Breast epithelium (tissue), 4 donors: ENCODE results near the gene NEU2. TPM values are rescaled to one million over a fixed set of nuclear protein-coding genes. Genes with fewer than 3 reads are reported as not detected.

ENCODE experiments used
- DNase-seq, 2 donors: peaks; one replicate each; pipeline ENCODE4 v3.0.0-alpha.2; 2019; ENCODE audit warnings: low spot score in 2 of 2
- H3K27ac ChIP-seq, 2 donors: fragments of 200-600 bp; sonication (generic) in 1 of 2; one replicate each; pipeline ENCODE4 v1.5.1; 2016 to 2019; ENCODE audit warnings: mild to moderate bottlenecking in 1 of 2
- H3K27me3 ChIP-seq, 2 donors: fragments of 200-600 bp; sonication (generic) in 1 of 2; one replicate each; pipeline versions ENCODE4 v1.5.1 to v1.6.0; 2017 to 2019; ENCODE audit warnings: control low read depth in 1 of 2, mild to moderate bottlenecking in 1 of 2
- H3K36me3 ChIP-seq: fragments of 200-600 bp; one replicate; pipeline ENCODE4 v1.5.1; 2019
- H3K4me1 ChIP-seq, 2 donors: fragments of 200-600 bp; sonication (generic); one replicate each; pipeline ENCODE4 v1.5.1; 2016 to 2019; ENCODE audit warnings: control low read depth in 1 of 2
- H3K4me3 ChIP-seq, 3 donors: fragments of 200-600 bp; sonication (generic); 1 replicate in 2 of 3; 2 replicates in 1 of 3; pipeline ENCODE4 v1.5.1; 2016 to 2019; ENCODE audit warnings: mild to moderate bottlenecking in 3 of 3, moderate library complexity in 2 of 3
- H3K9me3 ChIP-seq, 2 donors: fragments of 200-600 bp; sonication (generic) in 1 of 2; one replicate each; pipeline ENCODE4 v1.5.1; 2016 to 2019; ENCODE audit warnings: control low read depth in 1 of 2
- POLR2A ChIP-seq: fragments of 450-650 bp; IDR thresholded peaks from one replicate; pipeline ENCODE4 v1.6.1; 2016; ENCODE audit warnings: antibody characterized with exemption, mild to moderate bottlenecking, moderate library complexity
- POLR2AphosphoS5 ChIP-seq, 3 donors: sonication (generic); formaldehyde crosslinking; IDR thresholded peaks; one replicate each; pipeline ENCODE4 v1.6.1; 2017; ENCODE audit warnings: antibody characterized with exemption in 3 of 3
- intact Hi-C: fragments of 100-400 bp; cut with DNase I; formaldehyde crosslinking; loops from one replicate; pipeline ENCODE4 v1.15.1; 2023; ENCODE audit warnings: low total_unique reads
- total RNA-seq, 3 donors: library from RNA; depleted of rRNA; stranded (reverse); fragments of >200 nt; gene quantifications; one replicate each; pipeline ENCODE4 v1.1.0, GENCODE V29; 2016
- TF ChIP-seq, protein P1 (sequence below), 3 donors: fragments of 450-650 bp; IDR thresholded peaks; one replicate each; pipeline ENCODE4 v1.5.1; 2016 to 2017; ENCODE audit warnings: antibody characterized with exemption in 3 of 3, mild to moderate bottlenecking in 3 of 3, moderate library complexity in 3 of 3

Gene NEU2
- total RNA-seq, 3 donors from 2014 or later, result not detected

- intact Hi-C loops, result no loop called here
Observed at GRCh38 chr2:233061591-233062450, 29.3 kb downstream of the NEU2 start.

DNA sequence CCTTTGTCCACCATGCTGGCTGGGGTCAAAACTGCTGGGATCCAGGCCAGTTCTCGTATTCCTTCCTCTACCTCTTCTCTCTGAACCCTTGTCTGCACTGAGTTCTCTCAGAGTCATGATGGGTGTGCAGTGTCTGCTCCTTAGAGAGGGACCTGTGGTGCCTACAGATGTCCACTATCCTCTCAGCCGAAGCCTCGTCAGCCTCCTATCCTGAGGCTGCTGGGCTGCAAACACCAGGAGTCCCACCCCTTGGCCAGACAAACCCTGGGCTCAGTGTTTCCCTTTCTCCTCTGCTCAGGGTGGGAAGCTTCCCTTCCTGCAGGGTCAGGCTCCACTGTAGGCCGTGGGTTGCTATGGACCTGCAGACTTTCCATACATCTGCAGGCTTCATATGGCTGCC lies 30.0 kb downstream of the NEU2 start:
- Histone ChIP-seq H3K4me3 (peak overlapping the region; percentile 41 to 61 (median 46)), H3K27me3 (no peaks in the 10 kb centered on the region), H3K9me3 (no peaks in the 10 kb centered on the region), H3K4me1 (no peaks in the 10 kb centered on the region), H3K27ac (peak overlapping the region in 1 of 2 donors; percentile 85), H3K36me3 (no peaks in the 10 kb centered on the region)
- intact Hi-C loops, result no loop called here
- DNase-seq, result peak in 1 of 2 donors; percentile 42
- no peak for TF ChIP-seq POLR2AphosphoS5 (IDR thresholded peaks at IDR 0.05)
- TF ChIP-seq, protein P1, sequence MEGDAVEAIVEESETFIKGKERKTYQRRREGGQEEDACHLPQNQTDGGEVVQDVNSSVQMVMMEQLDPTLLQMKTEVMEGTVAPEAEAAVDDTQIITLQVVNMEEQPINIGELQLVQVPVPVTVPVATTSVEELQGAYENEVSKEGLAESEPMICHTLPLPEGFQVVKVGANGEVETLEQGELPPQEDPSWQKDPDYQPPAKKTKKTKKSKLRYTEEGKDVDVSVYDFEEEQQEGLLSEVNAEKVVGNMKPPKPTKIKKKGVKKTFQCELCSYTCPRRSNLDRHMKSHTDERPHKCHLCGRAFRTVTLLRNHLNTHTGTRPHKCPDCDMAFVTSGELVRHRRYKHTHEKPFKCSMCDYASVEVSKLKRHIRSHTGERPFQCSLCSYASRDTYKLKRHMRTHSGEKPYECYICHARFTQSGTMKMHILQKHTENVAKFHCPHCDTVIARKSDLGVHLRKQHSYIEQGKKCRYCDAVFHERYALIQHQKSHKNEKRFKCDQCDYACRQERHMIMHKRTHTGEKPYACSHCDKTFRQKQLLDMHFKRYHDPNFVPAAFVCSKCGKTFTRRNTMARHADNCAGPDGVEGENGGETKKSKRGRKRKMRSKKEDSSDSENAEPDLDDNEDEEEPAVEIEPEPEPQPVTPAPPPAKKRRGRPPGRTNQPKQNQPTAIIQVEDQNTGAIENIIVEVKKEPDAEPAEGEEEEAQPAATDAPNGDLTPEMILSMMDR (IDR thresholded peaks at IDR 0.05), result no peak

More at GRCh38 chr2:233061591-233062450, 29.3 kb downstream of the NEU2 start:
- H3K9me3 ChIP-seq, result no peaks in the 10 kb centered on the region
- H3K4me1 ChIP-seq, result no peaks in the 10 kb centered on the region
- H3K27ac ChIP-seq, result peak overlapping the region; percentile 24 to 85
- no peaks in the 10 kb centered on the region for H3K27me3 ChIP-seq
- no peaks in the 10 kb centered on the region for H3K36me3 ChIP-seq
- peak overlapping the region; percentile 41 to 61 (median 46) for H3K4me3 ChIP-seq
- DNase-seq, result peak in 1 of 2 donors; percentile 36
- no peak for TF ChIP-seq POLR2AphosphoS5 (IDR thresholded peaks at IDR 0.05)
- TF ChIP-seq, protein P1 (IDR thresholded peaks at IDR 0.05), result no peak

GRCh38 chr2:233062946-233063268 lies 30.4 kb downstream of the NEU2 start:
- intact Hi-C loops, result no loop called here
- TF ChIP-seq POLR2AphosphoS5 (IDR thresholded peaks at IDR 0.05) (no peak), POLR2A (no peak)
- TF ChIP-seq, protein P1 (IDR thresholded peaks at IDR 0.05), result no peak
- no peak for DNase-seq
- H3K27ac ChIP-seq, result no peak overlapping the region
- H3K9me3 ChIP-seq, result no peaks in the 10 kb centered on the region
- no peaks in the 10 kb centered on the region for H3K27me3 ChIP-seq
- H3K4me3 ChIP-seq, result no peak overlapping the region
- H3K4me1 ChIP-seq, result no peaks in the 10 kb centered on the region
- no peaks in the 10 kb centered on the region for H3K36me3 ChIP-seq

- intact Hi-C loops, result no loop called here
- Histone ChIP-seq H3K9me3 (no peaks in the 10 kb centered on the region), H3K4me1 (no peaks in the 10 kb centered on the region), H3K27ac (no peak overlapping the region), H3K36me3 (no peaks in the 10 kb centered on the region), H3K4me3 (no peak overlapping the region), H3K27me3 (no peaks in the 10 kb centered on the region)
- TF ChIP-seq, protein P1 (IDR thresholded peaks at IDR 0.05), result no peak
- TF ChIP-seq POLR2AphosphoS5 (IDR thresholded peaks at IDR 0.05), result no peak
- TF ChIP-seq POLR2A, result no peak
- DNase-seq, result peak in 1 of 2 donors; percentile 25
Observed at GRCh38 chr2:233063269-233063975, 30.9 kb downstream of the NEU2 start.

DNA sequence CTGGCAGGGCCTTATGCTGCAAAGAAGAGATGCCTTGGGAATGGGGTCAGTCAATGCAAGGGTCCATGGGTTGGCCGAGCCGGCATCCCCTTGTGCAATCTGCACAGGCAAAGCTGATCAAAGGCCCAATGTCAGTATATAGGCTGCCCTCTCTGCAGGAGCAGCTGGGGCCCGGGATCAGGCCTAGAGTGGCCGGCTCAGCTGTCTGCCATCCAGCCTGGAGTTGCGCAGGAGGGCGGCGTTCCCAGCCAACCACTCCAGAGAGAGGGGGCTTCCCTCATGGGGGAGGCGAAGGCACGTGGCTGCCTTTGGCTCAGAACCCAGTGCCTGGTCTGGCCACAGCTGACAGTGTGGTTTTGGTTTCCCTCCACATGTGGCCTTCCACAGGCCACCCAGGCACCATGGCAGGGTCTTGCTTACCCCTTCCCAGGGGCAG lies 31.5 kb downstream of the NEU2 start:
- no peak overlapping the region for H3K4me3 ChIP-seq
- no peak overlapping the region for H3K27ac ChIP-seq
- H3K27me3 ChIP-seq, result no peaks in the 10 kb centered on the region
- TF ChIP-seq POLR2A, result no peak
- TF ChIP-seq POLR2AphosphoS5 (IDR thresholded peaks at IDR 0.05), result no peak
- TF ChIP-seq, protein P1 (IDR thresholded peaks at IDR 0.05), result no peak
- peak in 1 of 2 donors; percentile 36 for DNase-seq
- no peaks in the 10 kb centered on the region for H3K36me3 ChIP-seq
- H3K9me3 ChIP-seq, result no peaks in the 10 kb centered on the region
- intact Hi-C loops, result no loop called here
- H3K4me1 ChIP-seq, result no peaks in the 10 kb centered on the region
